HG02943 (cell line): ENCODE measurements around the gene HMGN2.
A peak's percentile ranks its signal among the peaks of the same experiment; 100 is the strongest.
"Not testable (repeated sequence)": the region's sequence is repeated elsewhere in the genome, so short reads cannot be mapped to it uniquely, and the experiment has no call there.

Experiments
- ATAC-seq: cut with Tn5 transposase; IDR thresholded peaks from one replicate; pipeline ENCODE4 v1.9.1; 2021; ENCODE audit warnings: mild to moderate bottlenecking, low read depth, moderate library complexity; ENCODE audit not compliant: unreplicated experiment

The HMGN2 gene

DNA sequence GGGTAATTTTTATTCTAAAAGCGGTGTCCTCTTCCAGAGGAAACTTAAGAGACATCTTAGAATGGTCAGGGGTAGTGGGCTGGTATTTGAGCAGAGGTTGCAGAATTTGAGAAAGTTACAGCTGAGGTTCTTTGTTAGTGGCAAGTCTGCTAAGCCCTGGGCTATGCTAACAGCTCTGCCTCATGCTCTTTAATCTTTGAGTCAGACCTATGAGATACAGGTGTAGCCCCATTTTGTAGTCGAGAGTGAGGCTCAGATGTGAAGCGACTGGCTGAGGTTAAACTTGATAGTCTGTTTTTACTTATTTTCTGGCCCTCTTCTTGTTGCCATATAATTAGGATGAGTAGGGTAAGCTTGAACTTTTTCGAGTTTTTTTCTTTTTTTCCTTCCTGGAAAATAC is 4.7 kb downstream of the HMGN2 start:
- no peak for ATAC-seq

DNA sequence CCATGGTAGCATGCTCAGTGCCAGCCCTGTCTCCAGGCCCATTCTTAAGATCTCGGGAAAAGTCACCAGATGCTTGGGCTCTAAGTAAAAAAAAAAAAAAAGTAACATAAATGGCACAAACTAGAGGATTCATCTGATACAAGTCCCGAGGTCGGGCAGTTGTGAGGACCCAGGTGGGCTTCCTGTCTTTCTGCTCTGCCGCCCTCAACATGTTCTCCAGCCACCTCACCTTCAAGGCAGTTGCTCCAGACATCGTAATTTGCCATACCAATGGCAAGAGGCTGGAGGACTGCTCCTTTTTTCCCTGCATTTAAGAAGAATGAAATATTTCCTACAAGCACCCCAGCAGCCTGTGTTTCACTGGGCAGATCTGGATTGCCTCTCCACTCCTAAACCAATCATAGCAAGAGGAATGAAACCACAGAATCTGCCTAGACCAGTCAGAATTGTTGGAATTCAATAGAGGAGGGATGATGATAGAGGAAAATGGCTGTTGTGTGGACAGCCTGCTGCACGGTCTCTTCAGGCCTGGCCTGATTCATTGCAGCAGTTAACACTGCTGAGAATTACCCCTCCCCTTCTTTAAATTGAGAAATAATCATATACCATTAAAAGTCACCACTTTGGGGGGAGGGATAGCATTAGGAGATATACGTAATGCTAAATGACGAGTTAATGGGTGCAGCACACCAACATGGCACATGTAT is 5.4 kb downstream of the HMGN2 start:
- ATAC-seq: no peak

DNA sequence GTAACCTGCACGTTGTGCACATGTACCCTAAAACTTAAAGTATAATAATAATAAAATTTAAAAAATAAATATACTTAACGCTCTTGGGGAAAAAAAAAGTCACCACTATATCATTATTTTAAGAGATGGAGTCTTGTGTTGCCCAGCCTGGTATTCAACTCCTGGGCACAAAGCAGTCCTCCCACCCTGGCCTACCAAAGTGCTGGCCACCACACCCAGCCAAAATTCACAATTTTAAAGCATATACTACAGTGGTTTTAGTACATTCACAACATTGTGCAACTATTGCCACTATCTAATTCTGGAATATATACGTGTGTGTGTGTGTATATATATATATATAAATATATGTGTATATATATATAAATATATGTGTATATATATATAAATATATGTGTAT is 5.9 kb downstream of the HMGN2 start:
- no peak for ATAC-seq

DNA sequence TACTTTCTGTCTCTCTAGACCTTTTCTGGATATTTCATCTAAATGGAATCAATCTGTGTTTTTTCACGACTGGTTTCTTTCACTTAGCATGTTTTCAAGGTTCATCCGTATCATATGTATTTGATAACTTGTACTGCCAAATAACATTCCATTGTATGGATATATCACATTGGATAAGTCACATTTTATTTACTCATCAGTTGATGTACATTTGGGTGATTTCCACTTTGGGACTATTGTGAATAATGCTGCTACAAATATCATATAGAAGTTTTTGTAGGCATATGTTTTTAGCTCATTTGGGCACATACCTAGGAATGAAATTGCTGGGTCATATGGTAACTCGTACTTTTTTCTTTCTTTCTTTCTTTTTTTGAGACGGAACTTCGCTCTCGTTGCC is 6.7 kb downstream of the HMGN2 start:
- no peak for ATAC-seq

DNA sequence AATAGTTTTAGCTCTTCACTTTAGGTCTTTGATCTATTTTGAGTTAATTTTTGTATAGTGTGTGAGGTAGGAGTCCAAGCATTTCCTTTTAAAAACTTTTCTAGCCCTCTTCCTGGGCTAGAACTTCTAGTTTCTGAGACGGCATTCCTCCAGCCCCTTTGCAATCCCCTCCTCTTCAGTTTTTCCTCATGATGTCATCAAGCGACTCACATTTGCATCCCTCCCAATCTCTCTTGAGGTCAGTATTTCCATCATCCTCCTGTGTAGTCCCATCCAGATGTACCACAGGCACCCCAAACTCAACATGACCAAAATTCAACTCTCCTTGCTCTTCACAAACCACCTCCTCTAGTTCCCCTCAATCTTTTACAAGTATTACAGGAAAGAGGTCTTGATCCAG is 10.7 kb downstream of the HMGN2 start:
- no peak for ATAC-seq

DNA sequence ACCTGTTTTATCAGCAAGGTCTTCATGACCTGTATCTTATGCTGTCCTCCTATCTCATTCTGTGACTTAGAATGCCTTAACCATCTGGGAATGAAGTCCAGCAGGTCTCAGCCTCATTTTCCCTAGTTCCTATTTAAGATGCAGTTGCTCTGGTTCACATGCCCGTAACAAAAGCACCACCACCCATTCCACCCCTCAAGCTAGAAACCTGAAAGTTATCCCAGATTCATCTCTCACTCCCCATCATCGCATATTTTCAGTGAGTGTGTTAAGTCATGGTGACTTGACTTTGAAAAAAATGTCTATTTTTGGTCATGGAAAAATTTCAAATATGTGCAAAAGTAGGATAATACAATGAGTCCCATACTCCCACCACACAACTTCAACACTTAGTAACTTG is 11.7 kb downstream of the HMGN2 start:
- no peak for ATAC-seq

DNA sequence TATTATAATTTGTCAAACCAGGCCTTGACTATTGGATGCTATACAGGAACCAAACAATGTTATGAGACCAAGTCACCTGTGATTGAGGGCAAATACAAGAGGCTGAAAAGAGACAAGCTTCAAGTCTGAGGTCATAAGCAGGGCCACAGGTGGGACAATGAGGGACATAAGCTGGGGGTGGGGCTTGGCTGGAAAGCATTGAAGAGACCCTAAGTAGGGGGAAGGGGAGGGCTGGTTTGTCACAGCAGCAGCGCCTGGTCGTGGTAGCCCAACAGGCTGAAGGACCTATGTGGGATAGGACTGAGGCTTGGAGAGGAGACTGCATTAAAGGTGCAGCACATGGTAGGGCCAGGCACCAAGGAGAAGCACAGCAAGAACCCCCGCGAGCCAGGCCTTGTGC is 17.9 kb downstream of the HMGN2 start:
- no peak for ATAC-seq

DNA sequence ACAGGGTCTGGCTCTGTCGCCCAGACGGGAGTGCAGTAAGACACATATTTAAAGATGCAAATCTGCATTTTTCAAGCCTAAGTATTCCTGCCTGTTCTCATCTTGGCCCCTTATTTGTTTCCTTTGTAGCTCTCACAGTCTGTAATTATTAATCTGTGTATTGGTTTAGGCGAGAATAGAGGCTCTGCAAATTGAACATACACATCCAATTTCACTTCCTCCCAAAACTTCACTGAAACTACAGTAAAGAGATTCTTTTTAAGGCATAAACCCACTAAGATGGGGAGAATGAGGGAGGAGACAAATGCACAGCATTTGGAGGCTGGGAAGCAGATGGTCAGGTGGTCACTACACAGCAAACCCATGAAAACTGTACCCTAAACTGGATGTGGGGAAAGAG is 21.0 kb downstream of the HMGN2 start:
- no peak for ATAC-seq

DNA sequence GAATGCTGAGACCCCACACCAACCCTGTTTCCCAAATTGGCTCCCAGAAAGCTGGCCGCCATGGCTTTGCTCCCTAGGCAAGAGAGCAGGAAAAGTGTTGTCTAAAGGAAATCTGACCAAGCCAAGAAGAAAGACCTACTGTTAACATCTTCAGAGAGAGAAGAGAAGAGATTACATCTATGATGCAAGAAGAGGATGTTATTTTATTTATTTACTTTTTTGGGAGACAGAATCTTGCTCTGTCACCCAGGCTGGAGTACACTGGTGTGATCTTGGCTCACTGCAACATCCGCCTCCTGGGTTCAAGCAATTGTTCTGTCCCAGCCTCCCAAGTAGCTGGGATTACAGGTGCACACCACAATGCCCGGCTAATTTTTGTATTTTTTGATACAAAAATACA is 21.7 kb downstream of the HMGN2 start:
- ATAC-seq: no peak

DNA sequence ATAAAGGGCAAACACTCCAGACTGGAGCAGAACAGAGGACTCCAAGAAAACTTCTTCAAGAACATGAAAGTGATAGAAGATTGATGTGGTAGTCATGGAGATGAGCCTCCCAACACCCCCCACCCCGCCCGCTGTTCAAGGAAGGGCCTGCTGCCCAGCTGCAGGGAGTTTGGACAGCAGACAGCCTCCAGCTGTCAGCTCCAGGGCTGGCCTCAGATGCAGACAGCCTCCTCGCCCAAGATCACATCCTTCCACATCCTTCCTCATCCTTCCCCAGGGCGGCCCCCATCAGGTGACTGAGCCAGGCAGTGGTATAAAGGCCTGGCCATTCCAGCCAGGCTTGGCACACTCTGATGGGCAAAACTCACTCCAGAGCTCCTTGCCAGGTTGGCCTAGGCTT is 24.6 kb downstream of the HMGN2 start:
- ATAC-seq: no peak

DNA sequence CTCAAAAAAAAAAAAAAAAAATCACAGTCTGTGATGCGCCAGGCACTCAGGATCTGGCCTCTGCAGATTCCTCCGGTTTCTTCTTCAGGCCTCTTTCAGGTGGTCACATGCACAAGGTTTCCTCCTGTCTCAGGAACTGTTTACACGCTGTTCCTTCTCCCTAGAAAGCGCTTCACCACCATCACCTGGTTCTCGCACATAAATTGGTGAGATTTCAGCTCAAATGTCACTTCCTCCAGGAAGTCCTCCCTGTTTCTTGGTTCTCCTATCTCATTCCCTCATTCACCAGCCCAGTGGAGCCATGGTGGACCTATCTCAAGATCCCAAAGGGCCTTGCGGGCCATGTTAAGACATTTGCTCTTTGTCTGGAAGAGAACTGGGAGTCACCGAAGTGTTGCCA is 26.7 kb downstream of the HMGN2 start:
- no peak for ATAC-seq

DNA sequence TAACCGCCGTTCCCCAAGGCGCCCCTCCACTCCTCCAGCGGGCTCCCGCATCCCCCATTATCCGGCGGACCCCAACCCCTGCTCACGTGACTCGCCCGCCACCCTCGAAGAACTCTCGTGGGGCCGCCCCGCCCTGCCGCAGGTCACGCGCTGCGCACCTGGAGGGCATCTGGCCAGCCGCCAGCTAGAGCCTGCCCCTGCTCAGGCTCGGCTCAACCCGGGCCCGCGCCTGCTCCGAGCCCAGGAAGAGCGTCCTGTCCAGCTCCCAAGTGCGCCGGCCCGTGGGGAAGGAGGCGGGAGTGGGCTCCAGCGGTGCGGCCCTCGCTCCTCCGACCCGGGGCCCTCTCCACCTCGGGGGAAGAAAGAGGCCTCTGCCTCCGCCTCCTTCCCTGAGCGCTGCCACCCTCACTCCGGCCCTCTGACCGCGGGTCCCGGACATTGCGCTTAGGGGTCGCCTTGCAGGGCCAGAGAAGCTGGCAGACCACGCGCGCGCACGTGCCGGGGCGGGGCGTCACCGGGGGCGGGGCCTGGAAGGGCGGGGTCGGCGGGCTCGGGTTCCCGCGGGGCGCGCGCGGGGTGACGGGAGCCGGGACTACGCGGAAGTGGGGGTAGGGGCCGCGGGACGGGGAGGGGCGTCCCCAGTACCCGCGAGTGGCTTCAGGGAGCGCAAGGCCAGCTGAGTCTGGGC is 28.4 kb downstream of the HMGN2 start:
- peak; percentile 69 for ATAC-seq

DNA sequence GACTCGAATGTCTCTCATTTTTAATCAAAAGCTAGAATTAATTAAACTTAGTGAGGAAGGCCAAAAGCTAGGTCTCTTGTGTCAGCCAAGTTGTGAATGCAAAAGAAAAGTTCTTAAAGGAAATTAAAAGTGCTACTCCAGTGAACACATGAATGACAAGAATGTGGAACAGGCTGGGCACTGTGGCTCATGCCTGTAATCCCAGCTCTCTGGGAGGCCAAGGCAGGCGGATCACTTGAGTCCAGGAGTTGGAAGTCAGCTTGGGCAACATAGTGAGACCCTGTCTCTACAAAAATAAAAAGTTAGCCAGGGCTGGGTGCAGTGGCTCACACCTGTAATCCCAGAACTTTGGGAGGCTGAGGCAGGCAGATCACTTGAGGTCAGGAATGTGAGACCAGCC is 38.5 kb downstream of the HMGN2 start:
- ATAC-seq: not testable (repeated sequence)

DNA sequence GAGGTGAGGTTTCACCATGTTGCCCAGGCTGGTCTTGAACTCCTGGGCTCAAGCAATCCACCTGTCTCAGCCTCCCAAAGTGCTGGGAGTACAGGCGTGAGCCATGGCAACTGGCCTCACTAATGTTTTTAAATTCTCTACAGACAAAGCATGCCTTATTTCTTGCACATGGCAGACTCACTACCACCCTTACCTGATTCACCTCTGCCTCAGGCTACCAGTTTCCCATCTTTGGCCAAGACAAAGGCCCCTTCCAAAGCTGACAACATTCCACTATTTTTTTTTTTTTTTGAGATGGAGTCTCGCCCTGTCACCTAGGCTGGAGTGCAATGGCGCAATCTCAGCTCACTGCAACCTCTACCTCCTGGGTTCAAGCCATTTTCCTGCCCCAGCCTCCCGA is 43.6 kb downstream of the HMGN2 start:
- not testable (repeated sequence) for ATAC-seq

DNA sequence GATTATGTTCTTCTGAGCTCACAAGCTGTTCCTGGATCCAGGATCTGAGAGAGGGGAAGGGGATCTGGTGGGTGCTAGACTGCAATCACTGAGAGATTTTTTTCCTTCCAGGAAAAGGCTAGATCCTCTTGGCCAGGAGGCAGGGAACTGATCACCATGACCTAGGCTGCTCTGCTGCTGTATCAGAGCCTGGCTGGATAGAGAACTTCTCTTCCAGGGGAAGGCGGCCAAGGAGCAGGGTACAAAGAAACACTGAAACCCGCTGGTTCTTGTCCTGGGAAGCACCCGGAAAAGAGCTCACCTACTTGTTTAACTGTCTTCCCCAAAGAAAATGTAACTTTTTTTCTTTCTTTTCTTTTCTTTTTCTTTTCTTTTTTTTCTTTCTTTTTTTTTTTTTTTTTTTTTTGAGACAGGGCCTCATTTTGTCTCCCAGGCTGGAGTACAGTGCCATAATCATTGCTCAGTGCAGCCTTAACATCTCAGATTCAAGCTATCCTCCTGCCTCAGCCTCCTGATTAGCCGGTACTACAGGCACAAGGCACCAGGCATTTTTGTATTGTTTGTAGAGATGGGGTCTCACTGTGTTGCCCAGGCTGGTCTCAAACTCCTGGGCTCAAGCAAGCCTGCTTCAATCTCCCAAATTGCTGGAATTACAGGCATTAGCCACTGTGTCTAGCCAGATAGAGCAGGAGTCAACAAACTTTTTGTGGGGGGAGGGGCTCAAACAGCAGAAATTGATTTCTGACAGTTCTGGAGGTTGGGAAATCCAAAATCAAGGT is 44.9 kb downstream of the HMGN2 start:
- no peak for ATAC-seq

DNA sequence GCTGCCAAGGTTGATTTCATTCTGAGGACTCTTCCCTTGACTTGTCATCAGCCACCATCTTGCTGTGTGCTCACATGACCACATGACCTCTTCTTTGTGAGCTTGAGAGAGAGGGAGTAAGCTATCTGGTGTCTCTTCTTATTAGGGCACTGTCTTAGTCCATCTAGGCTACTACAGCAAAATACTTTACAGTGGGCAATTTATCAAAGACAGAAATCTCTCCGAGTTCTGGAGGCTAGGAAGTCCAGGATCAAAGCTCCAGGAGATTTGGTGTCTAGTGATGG is 45.5 kb downstream of the HMGN2 start:
- ATAC-seq: no peak

DNA sequence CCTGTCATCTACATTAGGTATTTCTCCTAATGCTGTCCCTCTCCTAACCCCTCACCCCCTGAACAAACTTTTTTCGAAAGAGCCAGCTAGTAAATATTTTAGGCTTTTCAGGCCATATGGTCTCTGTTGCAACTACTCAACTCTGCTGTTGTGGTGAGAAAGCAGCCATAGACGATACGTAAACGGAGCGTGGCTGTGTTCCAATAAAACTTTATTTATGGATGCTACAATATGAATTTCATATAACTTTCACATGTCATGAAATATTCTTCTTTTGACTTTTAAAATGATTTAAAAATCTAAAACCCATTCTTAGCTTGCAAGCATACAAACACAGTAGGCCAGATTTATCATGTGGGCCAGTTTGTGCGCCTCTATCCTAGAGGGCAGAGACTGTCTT is 46.1 kb downstream of the HMGN2 start:
- ATAC-seq: no peak

DNA sequence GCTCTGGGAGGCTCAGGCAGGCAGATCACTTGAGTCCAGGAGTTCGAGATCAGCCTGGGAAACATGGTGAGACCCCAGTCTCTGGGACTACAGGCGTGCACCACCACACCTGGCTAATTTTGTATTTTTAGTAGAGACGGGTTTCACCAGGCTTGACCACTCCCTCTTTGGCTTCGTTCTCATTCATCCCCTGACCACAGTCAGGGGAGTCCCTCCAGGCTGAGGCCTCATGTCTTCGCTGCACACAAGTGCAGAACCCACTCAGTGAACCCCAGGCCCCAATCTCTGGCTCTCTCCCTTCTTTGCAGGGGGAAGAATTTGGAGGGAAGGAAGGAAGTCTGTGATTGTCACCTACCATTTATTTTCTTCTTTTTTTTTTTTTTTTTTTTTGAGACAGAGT is 48.1 kb downstream of the HMGN2 start:
- ATAC-seq: no peak

DNA sequence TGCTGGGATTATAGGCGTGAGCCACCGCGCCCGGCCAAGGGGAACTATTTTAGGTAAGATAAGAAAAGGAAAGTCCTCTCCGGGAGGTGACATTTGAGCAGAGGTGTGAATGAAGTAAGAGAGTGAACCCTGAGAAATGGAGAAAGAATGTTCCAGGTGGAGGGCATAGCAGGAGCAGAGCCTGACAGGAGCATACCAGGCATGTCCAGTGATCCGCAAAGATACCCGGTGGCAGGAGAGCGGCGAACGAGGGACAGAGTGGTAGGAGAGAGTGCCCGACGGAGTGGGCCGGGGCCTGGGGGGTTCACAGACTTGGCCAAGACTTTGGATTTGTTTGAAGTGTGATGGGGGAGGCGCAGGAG is 49.4 kb downstream of the HMGN2 start:
- no peak for ATAC-seq

DNA sequence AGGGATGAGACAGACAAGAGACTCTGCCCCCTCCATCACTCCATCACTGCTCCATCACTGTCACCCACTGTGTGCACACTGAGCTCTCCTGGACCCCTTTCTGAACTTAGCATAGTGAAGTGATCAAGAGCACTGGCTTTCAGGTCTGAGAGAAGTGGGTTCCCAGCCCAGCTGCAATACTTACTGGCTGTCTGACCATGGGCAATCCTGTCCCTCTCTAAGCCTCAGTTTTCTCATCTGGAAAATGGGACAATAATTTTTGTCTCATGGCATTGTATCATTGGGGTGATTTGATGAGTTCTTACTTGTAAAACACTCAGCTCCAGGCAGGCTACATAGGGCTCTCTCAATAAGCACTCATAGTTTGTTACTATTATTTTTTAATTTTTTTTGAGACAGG is 49.8 kb downstream of the HMGN2 start:
- no peak for ATAC-seq

DNA sequence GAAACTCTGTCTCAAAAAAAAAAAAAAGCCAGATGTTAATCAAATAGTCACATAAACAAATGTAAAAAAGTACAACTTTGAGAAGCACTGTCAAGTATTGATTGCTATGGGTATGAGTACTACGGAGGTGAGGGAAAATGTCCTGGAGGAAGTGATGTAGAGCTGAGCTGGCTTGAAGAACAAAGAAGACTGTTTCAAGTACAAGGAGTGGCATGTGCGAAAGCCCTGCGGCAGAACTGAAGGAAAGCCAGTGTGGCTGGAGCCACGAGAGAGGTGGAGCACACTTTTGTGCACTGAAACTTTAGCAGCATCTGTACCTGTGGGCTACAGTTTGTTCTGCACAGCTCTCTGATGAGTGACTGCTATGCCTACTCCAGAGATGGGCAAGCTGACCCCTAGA is 51.9 kb downstream of the HMGN2 start:
- ATAC-seq: no peak
